Transverse colon (tissue), 3 donors: ENCODE results near the gene FYB2.
"Not testable (repeated sequence)": the region's sequence is repeated elsewhere in the genome, so short reads cannot be mapped to it uniquely, and the experiment has no call there.

ENCODE experiments used
- POLR2A ChIP-seq: fragments of 450-650 bp; IDR thresholded peaks from one replicate; pipeline ENCODE4 v1.6.1; 2016; ENCODE audit warnings: antibody characterized with exemption, mild to moderate bottlenecking, moderate library complexity
- TF ChIP-seq, protein P1 (sequence below), 5 experiments: fragments of 200-600 bp in 3 of 5; fragments of 450-650 bp in 2 of 5; sonication (generic) in 3 of 5; IDR thresholded peaks; 1 replicate in 2 of 5; 2 replicates in 3 of 5; pipeline ENCODE4 v1.5.1; 2016 to 2017; ENCODE audit warnings: antibody characterized with exemption in 5 of 5, inconsistent platforms in 3 of 5, mild to moderate bottlenecking in 2 of 5, moderate library complexity in 1 of 5

DNA sequence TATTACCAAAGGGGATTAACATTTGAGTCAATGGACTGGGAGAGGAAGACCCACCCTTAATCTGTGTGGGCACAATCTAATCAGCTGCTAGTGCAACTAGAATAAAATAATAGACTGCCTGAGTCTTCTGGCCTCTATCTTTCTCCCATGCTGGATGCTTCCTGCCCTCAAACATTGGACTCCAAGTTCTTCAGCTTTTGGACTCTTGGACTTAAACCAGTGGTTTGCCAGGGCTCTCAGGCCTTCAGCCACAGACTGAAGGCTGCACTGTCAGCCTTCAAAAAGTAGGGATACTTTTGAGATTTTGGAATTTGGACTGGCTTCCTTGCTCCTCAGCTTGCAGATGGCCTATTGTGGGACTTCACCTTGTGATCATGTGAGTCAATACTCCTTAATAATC lies 44.5 kb downstream of the FYB2 start:
- TF ChIP-seq, protein P1, sequence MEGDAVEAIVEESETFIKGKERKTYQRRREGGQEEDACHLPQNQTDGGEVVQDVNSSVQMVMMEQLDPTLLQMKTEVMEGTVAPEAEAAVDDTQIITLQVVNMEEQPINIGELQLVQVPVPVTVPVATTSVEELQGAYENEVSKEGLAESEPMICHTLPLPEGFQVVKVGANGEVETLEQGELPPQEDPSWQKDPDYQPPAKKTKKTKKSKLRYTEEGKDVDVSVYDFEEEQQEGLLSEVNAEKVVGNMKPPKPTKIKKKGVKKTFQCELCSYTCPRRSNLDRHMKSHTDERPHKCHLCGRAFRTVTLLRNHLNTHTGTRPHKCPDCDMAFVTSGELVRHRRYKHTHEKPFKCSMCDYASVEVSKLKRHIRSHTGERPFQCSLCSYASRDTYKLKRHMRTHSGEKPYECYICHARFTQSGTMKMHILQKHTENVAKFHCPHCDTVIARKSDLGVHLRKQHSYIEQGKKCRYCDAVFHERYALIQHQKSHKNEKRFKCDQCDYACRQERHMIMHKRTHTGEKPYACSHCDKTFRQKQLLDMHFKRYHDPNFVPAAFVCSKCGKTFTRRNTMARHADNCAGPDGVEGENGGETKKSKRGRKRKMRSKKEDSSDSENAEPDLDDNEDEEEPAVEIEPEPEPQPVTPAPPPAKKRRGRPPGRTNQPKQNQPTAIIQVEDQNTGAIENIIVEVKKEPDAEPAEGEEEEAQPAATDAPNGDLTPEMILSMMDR (IDR thresholded peaks at IDR 0.05), result not testable (repeated sequence)
- not testable (repeated sequence) for TF ChIP-seq POLR2A
